Activated B cell treated with CpG ODN at 0.5 μM for 24 hours (primary cell): ENCODE data around the gene SEH1L. TPM values are rescaled to one million over a fixed set of nuclear protein-coding genes. Genes with fewer than 3 reads are reported as not detected.

ENCODE experiments used
- ATAC-seq: fragments of 200-7000 bp; cut with Tn5 transposase; one replicate; pipeline ENCODE4 v1.10.0; 2021; ENCODE audit warnings: low read depth, mild to moderate bottlenecking, moderate library complexity
- CTCF ChIA-PET: fragments of 350-600 bp; sonication (Branson Sonifier 250); formaldehyde crosslinking; loops from one replicate; lab custom pipeline; 2021; ENCODE audit warnings: antibody characterized with exemption; lab: Charles Lee
- POLR2A ChIA-PET: fragments of 350-600 bp; sonication (Branson Sonifier 250); formaldehyde crosslinking; loops from one replicate; lab custom pipeline; 2021; ENCODE audit warnings: antibody characterized with exemption; lab: Charles Lee
- DNase-seq: peaks from one replicate; pipeline ENCODE4 v3.0.0; 2022
- H3K27ac Mint-ChIP-seq: one replicate; pipeline ENCODE4 v1.8.0; 2020; ENCODE audit warnings: mixed read lengths
- H3K27me3 Mint-ChIP-seq: one replicate; pipeline ENCODE4 v1.8.0; 2021; ENCODE audit warnings: mixed read lengths
- H3K36me3 Mint-ChIP-seq: one replicate; pipeline ENCODE4 v1.8.0; 2021; ENCODE audit warnings: low read depth, mixed read lengths
- H3K4me1 Mint-ChIP-seq: one replicate; pipeline ENCODE4 v1.8.0; 2021; ENCODE audit warnings: mixed read lengths
- H3K4me3 Mint-ChIP-seq: one replicate; pipeline ENCODE4 v1.8.0; 2020; ENCODE audit warnings: mild to moderate bottlenecking, mixed read lengths
- H3K9me3 Mint-ChIP-seq: one replicate; pipeline ENCODE4 v1.8.0; 2020; ENCODE audit warnings: mixed read lengths
- CTCF ChIP-seq: fragments of 200-600 bp; IDR thresholded peaks from one replicate; pipeline ENCODE4 v1.8.0; 2022; ENCODE audit warnings: antibody characterized with exemption, mild to moderate bottlenecking
- intact Hi-C: fragments of 100-400 bp; cut with micrococcal nuclease; formaldehyde crosslinking; loops from one replicate; pipeline ENCODE4 v1.15.1; 2024
- total RNA-seq: library from RNA; stranded (reverse); gene quantifications from 2 replicates; pipeline ENCODE4 v1.2.3, GENCODE V29; 2022

Gene SEH1L
- total RNA-seq, 1 donor from 2014 or later: 79.3 TPM

- H3K4me1 Mint-ChIP-seq: peaks cover 13% of the 10 kb centered on the region
- no peak for TF ChIP-seq CTCF
- no peaks in the 10 kb centered on the region for H3K27me3 Mint-ChIP-seq
- ChIA-PET POLR2A (no interaction called here), CTCF (interaction anchor here (0.9 to 2.5 kb wide), 2 partner anchors 154 to 553 kb away, joined by 4 to 13 read pairs; no protein-coding TSS in a partner anchor)
- DNase-seq: no peak
- intact Hi-C loops: no loop called here
- no peak overlapping the region for H3K4me3 Mint-ChIP-seq
- H3K36me3 Mint-ChIP-seq: peaks cover 43% of the 10 kb centered on the region
- no peaks in the 10 kb centered on the region for H3K9me3 Mint-ChIP-seq
- H3K27ac Mint-ChIP-seq: no peak overlapping the region
- no peak for ATAC-seq
Observed at GRCh38 chr18:13005289-13005688, 57.5 kb downstream of the SEH1L start.

GRCh38 chr18:13006531-13007247 is 58.9 kb downstream of the SEH1L start:
- no peak overlapping the region for H3K27ac Mint-ChIP-seq

GRCh38 chr18:13007248-13007560 is 59.4 kb downstream of the SEH1L start:
- ChIA-PET CTCF (no interaction called here), POLR2A (no interaction called here)
- intact Hi-C loops: no loop called here
- no peak overlapping the region for H3K4me3 Mint-ChIP-seq
- peaks cover 13% of the 10 kb centered on the region for H3K4me1 Mint-ChIP-seq
- H3K36me3 Mint-ChIP-seq: peaks cover 56% of the 10 kb centered on the region
- no peak for TF ChIP-seq CTCF
- ATAC-seq (no peak), DNase-seq (no peak)
- no peaks in the 10 kb centered on the region for H3K9me3 Mint-ChIP-seq
- no peak overlapping the region for H3K27ac Mint-ChIP-seq
- no peaks in the 10 kb centered on the region for H3K27me3 Mint-ChIP-seq

More at GRCh38 chr18:13006531-13007247, 58.9 kb downstream of the SEH1L start:
- no peaks in the 10 kb centered on the region for H3K9me3 Mint-ChIP-seq
- DNase-seq (no peak), ATAC-seq (no peak)
- no peaks in the 10 kb centered on the region for H3K27me3 Mint-ChIP-seq
- ChIA-PET CTCF (no interaction called here), POLR2A (no interaction called here)
- no peak overlapping the region for H3K4me3 Mint-ChIP-seq
- no peak for TF ChIP-seq CTCF
- intact Hi-C loops: no loop called here
- H3K36me3 Mint-ChIP-seq: peaks cover 51% of the 10 kb centered on the region
- H3K4me1 Mint-ChIP-seq: peaks cover 13% of the 10 kb centered on the region

- Mint-ChIP-seq H3K9me3 (no peaks in the 10 kb centered on the region), H3K36me3 (peaks cover 85% of the 10 kb centered on the region), H3K4me3 (no peak overlapping the region), H3K4me1 (peaks cover 8% of the 10 kb centered on the region), H3K27ac (no peak overlapping the region), H3K27me3 (no peaks in the 10 kb centered on the region)
- TF ChIP-seq CTCF: no peak
- ChIA-PET POLR2A (no interaction called here), CTCF (no interaction called here)
- no peak for DNase-seq
- no peak for ATAC-seq
- intact Hi-C loops: no loop called here
Observed at GRCh38 chr18:13011719-13012118, 63.9 kb downstream of the SEH1L start.

- Mint-ChIP-seq H3K27ac (no peak overlapping the region), H3K27me3 (no peaks in the 10 kb centered on the region), H3K36me3 (peaks cover 85% of the 10 kb centered on the region), H3K9me3 (no peaks in the 10 kb centered on the region), H3K4me3 (no peak overlapping the region), H3K4me1 (no peaks in the 10 kb centered on the region)
- ChIA-PET POLR2A (no interaction called here), CTCF (no interaction called here)
- ATAC-seq (no peak), DNase-seq (no peak)
- intact Hi-C loops: no loop called here
- no peak for TF ChIP-seq CTCF
Observed at GRCh38 chr18:13014232-13014631, 66.4 kb downstream of the SEH1L start.
